ENCODE results near the gene ODF4. TPM values are rescaled to one million over a fixed set of nuclear protein-coding genes. Genes with fewer than 3 reads are reported as not detected.

The ODF4 gene, protein sequence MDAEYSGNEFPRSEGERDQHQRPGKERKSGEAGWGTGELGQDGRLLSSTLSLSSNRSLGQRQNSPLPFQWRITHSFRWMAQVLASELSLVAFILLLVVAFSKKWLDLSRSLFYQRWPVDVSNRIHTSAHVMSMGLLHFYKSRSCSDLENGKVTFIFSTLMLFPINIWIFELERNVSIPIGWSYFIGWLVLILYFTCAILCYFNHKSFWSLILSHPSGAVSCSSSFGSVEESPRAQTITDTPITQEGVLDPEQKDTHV
- total RNA-seq (2014; rRNA removed; shearing (Covaris generic)): not detected in 2 replicates

DNA sequence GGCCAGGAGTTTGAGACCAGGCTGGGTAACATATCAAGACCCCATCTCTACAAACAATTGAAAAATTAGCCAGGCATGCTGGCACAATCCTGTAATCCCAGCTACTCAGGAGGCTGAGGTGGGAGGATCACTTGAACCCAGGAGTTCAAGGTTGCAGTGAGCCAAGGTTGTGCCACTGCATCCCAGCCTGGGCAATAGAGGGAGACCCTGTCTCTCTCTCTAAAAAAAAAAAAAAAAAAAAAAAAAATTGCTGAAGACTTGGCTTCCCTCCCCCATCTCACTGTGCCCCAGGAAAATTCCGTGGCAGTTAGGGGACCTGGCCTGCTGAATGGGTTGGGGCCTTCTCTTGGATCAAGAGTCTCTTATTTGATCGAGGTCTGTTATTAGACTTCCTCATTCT lies at the start of gene ODF4:
Gene ODF4, plus strand, starts transcription at position 301 of the 400 bp plus-strand sequence. CDS start 212 bp downstream, outside the sequence.
- DNase-seq (ENCODE audit: low spot score): no peak

DNA sequence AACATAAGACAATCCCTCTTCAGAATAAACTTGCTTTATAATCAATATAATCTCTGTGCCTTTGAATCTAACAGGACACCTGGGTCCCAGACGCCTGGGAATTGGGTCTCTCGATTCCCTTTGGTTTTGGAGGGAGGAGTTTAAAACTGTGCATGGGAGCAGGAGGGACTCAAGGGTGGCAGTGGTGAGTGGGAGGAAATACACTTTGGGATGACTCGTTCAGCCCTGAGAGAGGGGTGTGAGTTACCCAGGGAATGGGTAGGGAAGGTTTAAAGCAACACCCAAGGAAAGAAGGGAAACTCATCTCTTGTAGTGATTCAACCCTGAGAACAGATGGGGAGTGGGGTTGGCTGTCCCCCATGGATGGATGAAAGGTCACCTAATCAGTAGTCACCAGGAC lies 49.6 kb upstream of the ODF4 start:
- no peak for DNase-seq (ENCODE audit: low spot score)

DNA sequence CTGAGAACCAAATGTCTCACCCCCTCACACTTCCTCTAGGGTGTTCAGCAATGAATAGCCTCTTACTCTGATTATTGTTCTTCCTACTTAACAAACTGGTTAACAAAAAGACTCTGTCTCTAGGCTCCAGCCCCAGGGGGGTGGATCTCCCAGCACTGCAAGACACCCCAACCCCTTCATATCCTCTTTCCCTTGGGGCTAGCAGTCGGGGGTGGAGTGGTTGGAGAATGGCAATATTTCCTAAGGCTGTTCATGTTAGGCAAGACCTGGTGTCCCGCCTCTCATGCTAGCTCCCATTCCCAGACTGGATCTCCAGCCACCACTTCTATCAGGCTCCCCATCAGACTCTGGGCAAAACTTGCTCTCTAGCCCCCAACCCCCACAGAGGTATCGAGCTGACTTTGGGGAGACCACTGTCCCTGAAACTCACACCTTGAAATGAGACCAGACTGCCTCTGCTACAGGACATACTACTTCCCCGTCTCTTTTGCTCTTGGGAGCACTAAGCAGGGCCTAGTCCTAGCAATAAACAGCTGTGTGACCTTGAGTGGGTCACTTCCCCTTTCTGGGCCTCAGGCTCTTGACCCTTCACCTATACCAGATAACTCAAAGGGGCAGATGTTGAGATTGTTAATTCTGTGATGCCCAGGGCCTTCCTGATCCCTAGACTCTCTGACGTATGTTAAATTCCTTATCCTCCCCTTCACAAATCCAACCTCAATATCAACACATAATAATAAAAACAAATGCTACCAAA lies 46.8 kb upstream of the ODF4 start:
- DNase-seq (ENCODE audit: low spot score): no peak

DNA sequence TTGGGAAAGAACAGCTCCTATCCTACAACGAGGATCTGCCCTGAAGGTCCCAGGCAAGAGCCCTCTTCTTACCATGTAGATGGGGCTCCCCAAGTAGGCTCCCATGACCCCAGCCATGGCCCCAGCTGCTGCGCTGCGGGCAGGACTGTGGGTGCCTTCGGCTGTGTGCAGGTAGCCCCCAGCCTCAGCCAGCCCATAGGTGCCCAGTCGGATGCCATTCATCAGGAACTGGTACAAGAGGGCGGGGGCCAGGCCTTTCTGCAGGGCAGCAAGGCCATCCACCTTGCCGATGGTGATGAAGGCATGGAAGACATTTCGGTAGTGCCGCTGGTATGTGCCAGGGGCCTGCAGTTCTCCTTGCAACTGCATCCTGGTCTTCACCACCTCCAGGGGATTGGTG lies 45.3 kb upstream of the ODF4 start:
- DNase-seq (ENCODE audit: low spot score): no peak

GRCh38 chr17:8294814-8295316 lies 44.8 kb upstream of the ODF4 start:
- DNase-seq (ENCODE audit: low spot score): no peak

DNA sequence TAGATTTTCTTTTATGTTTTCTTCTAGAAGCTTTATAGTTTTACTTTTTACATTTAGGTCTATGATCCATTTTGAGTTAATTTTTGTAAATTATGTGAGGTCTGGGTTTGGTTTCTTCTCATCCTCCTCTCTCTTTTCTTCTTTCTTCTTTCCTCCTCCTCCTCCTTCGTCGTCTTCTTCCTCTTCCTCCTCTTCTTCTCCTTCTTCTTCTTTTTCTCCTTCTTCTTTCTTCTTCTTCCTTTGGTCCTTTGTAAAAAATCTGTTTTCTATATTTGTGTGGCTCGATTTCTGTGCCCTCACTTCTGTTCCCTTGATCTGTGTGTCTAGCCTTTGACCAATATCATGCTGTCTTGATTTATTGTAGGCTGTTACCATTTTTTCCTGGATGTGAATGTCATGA lies 39.4 kb upstream of the ODF4 start:
- no peak for DNase-seq (ENCODE audit: low spot score)

DNA sequence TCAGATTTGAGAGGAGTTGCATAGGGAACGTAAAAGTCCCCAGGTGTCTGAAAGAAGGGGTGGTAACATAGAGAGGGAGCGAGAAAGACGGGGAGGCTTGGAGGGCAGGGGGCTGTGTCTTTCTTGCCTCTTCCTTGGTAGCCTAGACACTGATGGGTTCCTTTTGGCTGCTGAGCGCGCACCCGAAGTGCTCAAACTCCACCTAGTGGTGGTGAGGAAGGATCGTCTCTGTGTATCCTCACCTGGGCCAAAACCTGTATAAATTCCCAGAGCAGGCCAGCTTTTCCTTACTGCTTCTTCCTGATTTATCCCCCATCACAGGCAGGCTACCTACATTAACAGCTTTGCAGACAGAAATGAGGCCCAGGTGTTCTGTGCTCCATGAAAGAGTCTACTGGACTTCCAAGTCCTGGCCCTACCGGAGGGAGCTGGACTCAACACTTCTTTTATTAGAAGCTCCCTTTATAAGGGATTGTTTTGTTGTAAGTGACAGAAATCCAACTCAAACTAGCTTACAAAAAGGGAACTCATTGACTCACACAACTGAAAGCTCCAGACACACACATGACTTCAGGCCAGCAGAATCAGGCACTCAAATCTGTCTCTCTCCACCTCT lies 38.9 kb upstream of the ODF4 start:
- peak; percentile 65 for DNase-seq (ENCODE audit: low spot score)

DNA sequence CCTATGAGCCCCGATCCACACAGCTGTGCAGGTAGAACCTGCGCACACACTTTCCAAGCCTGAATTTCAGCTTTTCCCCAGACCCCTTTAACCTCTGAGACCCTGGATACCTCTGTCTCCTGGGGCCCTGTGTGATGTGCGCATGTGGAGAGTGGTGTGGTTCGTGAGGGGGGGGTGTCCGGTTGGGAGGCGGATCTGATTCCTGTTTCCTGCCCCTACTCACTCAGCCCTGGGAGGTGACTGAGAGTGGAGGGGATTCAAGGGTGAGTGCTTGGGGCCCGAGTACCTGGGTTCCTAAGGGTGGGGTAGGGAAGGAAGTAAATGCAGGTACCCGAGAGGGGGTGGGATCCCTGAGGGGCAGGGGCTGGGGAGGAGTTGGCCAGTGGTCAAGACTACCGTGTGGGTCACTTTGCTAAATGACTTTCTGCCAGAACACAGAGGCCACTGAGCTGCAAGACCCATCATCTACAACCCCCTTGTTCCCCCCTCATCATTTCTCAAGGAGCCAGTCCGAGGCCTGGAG lies 29.0 kb upstream of the ODF4 start:
- no peak for DNase-seq (ENCODE audit: low spot score)

DNA sequence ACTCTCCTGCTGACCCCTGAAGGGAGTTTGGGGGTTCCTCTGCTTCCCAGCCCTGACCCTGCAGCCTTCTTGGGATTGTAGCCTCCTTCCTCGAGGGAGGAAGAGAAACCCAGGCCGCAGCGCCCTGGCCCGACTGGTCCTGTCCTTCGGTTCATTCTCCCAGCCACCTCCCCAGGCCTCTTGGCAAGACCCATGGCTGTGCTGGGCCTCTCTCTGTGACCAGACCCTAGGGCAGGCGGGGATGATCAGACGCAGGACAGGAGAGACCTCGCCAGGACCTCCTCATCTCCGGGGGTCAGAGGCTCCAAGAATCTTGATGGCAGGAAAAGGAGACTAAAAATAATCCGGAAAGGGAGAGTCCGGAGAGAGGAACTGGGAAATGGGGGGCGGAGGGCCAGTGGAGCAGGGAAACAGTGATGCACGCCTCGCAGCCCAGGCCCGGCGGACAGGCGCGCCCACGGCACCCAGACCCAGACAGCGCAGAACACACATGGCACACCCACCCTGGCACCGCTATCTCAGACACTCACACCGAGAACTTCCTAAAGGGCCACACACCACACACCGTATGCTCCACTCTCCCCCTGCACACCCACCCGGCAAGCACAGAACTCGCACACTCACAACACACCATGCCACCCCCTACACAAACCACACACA lies 28.4 kb upstream of the ODF4 start:
- DNase-seq (ENCODE audit: low spot score): no peak

DNA sequence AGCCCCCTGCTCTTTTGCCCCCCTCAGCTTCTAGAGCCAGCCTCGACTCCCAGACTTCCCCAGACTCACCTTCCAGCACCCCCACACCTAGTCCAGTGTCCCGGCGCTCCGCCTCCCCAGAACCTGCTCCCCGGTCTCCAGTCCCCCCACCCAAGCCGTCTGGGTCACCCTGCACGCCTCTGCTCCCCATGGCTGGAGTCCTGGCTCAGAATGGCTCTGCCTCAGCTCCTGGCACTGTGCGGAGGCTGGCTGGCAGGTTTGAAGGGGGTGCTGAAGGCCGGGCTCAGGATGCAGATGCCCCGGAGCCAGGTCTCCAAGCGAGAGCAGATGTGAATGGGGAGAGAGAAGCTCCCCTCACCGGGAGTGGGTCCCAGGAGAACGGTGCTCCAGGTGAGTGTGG lies 27.4 kb upstream of the ODF4 start:
- no peak for DNase-seq (ENCODE audit: low spot score)

DNA sequence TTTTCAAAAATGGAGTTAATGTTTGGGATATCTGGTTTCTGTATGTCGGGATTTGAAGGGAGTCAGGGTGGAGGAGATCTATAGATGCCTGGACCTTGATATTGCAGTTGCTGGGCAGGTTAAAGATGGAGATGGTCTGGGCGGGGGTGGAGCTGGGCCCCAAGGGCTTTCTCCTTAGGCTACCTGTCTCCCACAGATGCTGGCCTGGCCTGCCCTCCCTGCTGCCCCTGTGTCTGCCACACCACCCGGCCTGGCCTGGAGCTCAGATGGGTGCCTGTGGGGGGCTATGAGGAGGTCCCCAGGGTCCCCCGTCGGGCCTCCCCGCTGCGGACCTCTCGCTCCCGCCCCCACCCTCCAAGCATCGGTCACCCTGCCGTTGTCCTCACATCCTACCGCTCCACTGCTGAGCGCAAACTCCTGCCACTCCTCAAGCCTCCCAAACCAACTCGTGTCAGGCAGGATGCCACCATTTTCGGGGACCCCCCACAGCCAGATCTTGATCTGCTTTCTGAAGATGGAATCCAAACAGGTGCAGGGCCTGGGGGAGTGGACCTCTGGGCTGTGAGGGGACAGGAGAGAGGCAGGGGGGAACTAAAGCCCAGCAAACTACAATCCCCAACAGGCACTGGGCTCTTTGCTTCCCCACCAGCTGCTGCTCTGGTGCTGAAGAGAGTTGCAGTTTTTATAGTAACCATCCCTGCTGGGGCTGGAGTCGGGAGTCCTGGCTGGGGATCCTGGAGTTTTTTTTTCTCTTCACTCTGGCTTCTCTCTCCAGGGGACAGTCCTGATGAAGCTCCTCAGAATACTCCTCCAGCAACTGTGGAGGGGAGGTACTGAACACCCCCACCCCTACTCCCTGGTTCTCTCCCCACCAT lies 26.7 kb upstream of the ODF4 start:
- DNase-seq (ENCODE audit: low spot score): no peak

DNA sequence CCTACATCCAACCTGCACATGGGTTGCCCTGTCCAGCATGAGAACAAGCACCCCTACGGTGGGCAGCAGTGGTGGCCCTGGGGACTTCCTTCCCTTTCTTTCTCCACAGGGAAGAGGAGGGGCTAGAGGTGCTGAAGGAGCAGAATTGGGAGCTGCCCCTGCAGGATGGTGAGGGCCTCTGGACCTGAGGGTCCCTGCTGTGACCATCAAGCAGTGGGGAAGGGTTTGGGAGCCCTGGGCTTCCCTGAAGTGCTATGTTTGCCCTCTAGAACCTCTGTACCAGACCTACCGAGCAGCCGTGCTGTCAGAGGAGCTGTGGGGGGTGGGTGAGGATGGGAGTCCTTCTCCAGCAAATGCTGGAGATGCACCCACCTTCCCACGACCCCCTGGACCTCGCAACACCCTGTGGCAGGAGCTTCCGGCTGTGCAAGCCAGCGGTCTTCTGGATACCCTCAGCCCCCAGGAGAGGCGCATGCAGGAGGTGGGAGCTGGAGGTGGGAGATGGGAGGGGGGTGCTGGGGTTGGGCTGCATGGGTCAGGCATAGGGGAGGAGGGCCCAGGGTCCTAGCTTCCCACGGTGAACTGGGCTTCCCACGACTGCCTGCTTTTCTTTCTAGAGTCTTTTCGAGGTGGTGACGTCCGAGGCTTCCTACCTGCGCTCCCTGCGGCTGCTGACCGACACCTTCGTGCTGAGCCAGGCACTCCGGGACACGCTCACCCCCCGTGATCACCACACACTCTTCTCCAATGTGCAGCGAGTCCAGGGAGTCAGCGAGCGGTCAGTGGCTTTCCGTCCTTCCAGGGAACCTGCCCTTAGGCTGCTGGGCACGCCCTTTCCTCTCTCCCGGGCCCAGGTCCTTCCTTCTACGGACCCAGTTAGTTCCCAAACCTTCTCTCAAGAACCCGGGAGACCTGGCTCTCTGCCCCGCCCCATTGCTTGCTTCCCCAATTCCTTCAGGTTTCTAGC lies 24.6 kb upstream of the ODF4 start:
- no peak for DNase-seq (ENCODE audit: low spot score)

DNA sequence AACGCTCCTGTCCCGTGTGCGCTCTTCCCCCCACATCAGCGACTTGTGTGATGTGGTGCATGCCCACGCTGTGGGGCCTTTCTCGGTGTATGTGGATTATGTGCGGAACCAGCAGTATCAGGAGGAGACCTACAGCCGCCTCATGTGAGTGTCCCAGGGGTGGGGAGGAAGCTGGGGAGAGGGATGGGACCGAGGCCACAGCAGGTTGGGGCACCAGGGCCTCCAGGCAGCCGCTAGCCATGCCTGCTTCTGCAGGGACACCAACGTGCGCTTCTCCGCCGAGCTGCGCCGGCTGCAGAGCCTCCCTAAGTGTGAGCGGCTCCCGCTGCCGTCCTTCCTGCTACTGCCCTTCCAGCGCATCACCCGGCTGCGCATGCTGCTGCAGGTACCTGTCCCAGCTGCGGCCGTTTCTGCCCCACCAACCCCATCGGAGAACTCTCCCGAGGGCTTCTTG lies 23.8 kb upstream of the ODF4 start:
- DNase-seq (ENCODE audit: low spot score): no peak

GRCh38 chr17:8318010-8318935 lies 21.4 kb upstream of the ODF4 start:
- DNase-seq (ENCODE audit: low spot score): no peak

DNA sequence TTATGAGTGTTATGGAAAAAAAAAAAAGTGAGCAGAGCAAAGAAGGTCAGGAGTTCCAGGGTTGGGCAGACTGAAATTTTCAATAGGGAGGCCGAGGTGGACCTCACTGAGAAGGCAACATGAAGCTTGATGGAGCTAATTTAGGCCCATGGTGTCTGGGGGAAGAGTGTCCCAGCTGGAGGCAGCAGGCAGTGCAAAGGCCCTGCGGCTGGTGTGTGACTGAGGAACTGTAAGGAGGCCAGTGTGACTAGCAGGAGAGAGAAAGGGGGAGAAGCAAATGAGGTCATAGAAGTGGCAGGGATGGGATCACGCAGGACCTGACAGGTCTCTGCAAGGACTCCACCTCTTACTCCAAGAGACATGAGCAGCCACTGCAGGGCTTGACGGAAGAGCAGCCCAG lies 19.4 kb upstream of the ODF4 start:
- no peak for DNase-seq (ENCODE audit: low spot score)

GRCh38 chr17:8320990-8321389 lies 18.6 kb upstream of the ODF4 start:
- DNase-seq (ENCODE audit: low spot score): no peak

- no peak for DNase-seq (ENCODE audit: low spot score)
Measured at GRCh38 chr17:8322061-8322460, 17.6 kb upstream of the ODF4 start.

DNA sequence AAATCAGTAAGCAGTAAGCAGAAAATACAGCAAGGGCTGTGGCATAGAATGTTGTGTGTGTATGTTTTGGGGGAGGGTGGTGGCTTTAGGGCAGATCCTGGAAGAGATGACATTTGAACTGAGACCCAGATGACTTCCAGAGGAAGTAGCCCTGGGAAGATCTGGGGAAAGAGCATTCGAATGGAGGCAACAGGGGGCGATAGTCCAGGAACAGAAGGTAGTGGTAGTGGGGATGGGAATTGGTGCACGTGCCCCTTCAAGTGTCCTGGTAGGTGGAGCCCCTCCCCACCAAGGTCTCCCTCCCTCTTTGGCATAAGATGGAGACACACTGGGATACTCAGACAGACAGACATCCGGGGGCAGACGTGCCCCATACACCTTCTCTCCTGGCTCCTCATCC lies 15.5 kb upstream of the ODF4 start:
- no peak for DNase-seq (ENCODE audit: low spot score)

- DNase-seq (ENCODE audit: low spot score): no peak
Measured at GRCh38 chr17:8324923-8325322, 14.7 kb upstream of the ODF4 start.

All from H4 (cell line).